Pancreas (tissue), 10 donors: Measurements from ENCODE around the gene NIN. TPM values are rescaled to one million over a fixed set of nuclear protein-coding genes. Genes with fewer than 3 reads are reported as not detected.

Experiments
- ATAC-seq, 4 donors: fragments of 200-7000 bp; cut with Tn5 transposase; one replicate each; pipeline versions ENCODE4 v1.8.0 to v1.9.1; 2020; ENCODE audit warnings: mild to moderate bottlenecking in 4 of 4, moderate library complexity in 4 of 4
- DNase-seq, 6 donors: peaks; one replicate each; pipeline ENCODE4 v3.0.0-alpha.2; 2020
- FAIRE-seq: peaks from 2 replicates; lab custom pipeline; 2012; peaks lifted over from hg19 to GRCh38; lab: Jason Lieb, UNC
- H3K27ac ChIP-seq, 4 donors: fragments of 200-600 bp; sonication (generic); 1 replicate in 3 of 4; 2 replicates in 1 of 4; pipeline versions ENCODE4 v1.5.0 to v1.8.0; 2020
- H3K27me3 ChIP-seq, 4 donors: fragments of 200-600 bp; one replicate each; pipeline ENCODE4 v1.8.0; 2021
- H3K36me3 ChIP-seq, 3 donors: fragments of 200-600 bp; sonication (generic) in 1 of 3; one replicate each; pipeline versions ENCODE4 v1.5.0 to v1.8.0; 2020 to 2021
- H3K4me1 ChIP-seq, 3 donors: fragments of 200-600 bp; one replicate each; pipeline ENCODE4 v1.8.0; 2021
- H3K4me3 ChIP-seq, 4 donors: fragments of 200-600 bp; sonication (generic) in 2 of 4; one replicate each; pipeline versions ENCODE4 v1.5.0 to v1.8.0; 2020 to 2021
- H3K9me3 ChIP-seq, 4 donors: fragments of 200-600 bp; one replicate each; pipeline ENCODE4 v1.8.0; 2021
- CTCF ChIP-seq, 4 donors: fragments of 200-600 bp; sonication (generic) in 3 of 4; IDR thresholded peaks; one replicate each; pipeline versions ENCODE4 v1.5.0 to v1.8.0; 2021; ENCODE audit warnings: antibody characterized with exemption in 4 of 4
- whole genome bisulfite sequencing, 2 donors: extraction: QIAGEN DNeasy Blood & Tissue Kit; methylation state at CpG; one replicate each; pipeline ENCODE4 v1.1.7; 2013; 5-methylcytosine and 5-hydroxymethylcytosine counted together
- intact Hi-C, 3 donors: fragments of 100-400 bp; cut with DNase I; formaldehyde crosslinking; loops; one replicate each; pipeline versions ENCODE4 v1.11.1 to v1.14.2; 2022
- polyA plus RNA-seq, 2 donors: library from polyadenylated mRNA; stranded (reverse); fragments of 200-250 nt; gene quantifications; one replicate each; pipeline ENCODE4 v1.2.3, GENCODE V29; 2013
- total RNA-seq, 6 donors: library from RNA; stranded (reverse); fragmentation: NEBNext Ultra II Directional in 4 of 6; extraction: Animal tissue kit (Norgen Biotek cat#: 25700) in 4 of 6; gene quantifications; one replicate each; pipeline versions ENCODE4 v1.2.1 to v1.2.4, GENCODE V29; 2021 to 2023
- donor health status: healthy with polysubstance abuse.
- donor health status: DM: no; HTN: no; CAD: no; lungs with moderate emphysema.
- donor health status: DM: no; HTN: no; CAD: no.
- donor health status: control.
- donor health status: control.
- donor health status: Bipolar disorder and iron deficiency.
- donor health status: DM: yes; HTN: yes; CAD: no.
- donor health status: DM: no; HTN: no; CAD: no.
- donor health status: DM: no; HTN: no; CAD: no.
- donor health status: DM: yes; HTN: yes; CAD: no.

The NIN gene
- total and polyA plus RNA-seq, 8 donors, result 3.1 to 17.9 (median 8.5) TPM

GRCh38 chr14:50792634-50793068 lies 38.3 kb downstream of the NIN start:
- H3K4me1 ChIP-seq, result no peaks in the 10 kb centered on the region
- DNase-seq (no peak), FAIRE-seq (no peak), ATAC-seq (no peak)
- H3K36me3 ChIP-seq, result no peaks in the 10 kb centered on the region
- no peaks in the 10 kb centered on the region for H3K27me3 ChIP-seq
- H3K9me3 ChIP-seq, result no peaks in the 10 kb centered on the region
- TF ChIP-seq CTCF (IDR thresholded peaks at IDR 0.05), result no peak
- intact Hi-C loops, result no loop called here
- WGBS, 2 donors, result 96 to 97% methylated on average over 14 of the region's 14 CpGs
- H3K4me3 ChIP-seq, result no peak overlapping the region
- H3K27ac ChIP-seq, result no peak overlapping the region

- DNase-seq (no peak), FAIRE-seq (no peak), ATAC-seq (no peak)
- no peak overlapping the region for H3K4me3 ChIP-seq
- H3K9me3 ChIP-seq, result no peaks in the 10 kb centered on the region
- H3K4me1 ChIP-seq, result peaks cover 0 to 3% (median 0%) of the 10 kb centered on the region in 3 donors
- 76 to 78% methylated on average over 6 of the region's 6 CpGs for WGBS, 2 donors
- H3K27ac ChIP-seq, result no peak overlapping the region
- no peaks in the 10 kb centered on the region for H3K27me3 ChIP-seq
- intact Hi-C loops, result no loop called here
- TF ChIP-seq CTCF (IDR thresholded peaks at IDR 0.05), result no peak
- H3K36me3 ChIP-seq, result no peaks in the 10 kb centered on the region
These were observed 38.9 kb downstream of the NIN start for GRCh38 chr14:50792051-50792477.

GRCh38 chr14:50791201-50791600 lies 39.8 kb downstream of the NIN start:
- FAIRE-seq, result no peak
- Histone ChIP-seq H3K4me1 (peaks cover 0 to 4% (median 0%) of the 10 kb centered on the region in 3 donors), H3K4me3 (no peak overlapping the region), H3K27me3 (no peaks in the 10 kb centered on the region), H3K27ac (no peak overlapping the region), H3K9me3 (no peaks in the 10 kb centered on the region), H3K36me3 (no peaks in the 10 kb centered on the region)
- intact Hi-C loops, result no loop called here
- TF ChIP-seq CTCF (IDR thresholded peaks at IDR 0.05), result no peak
- DNase-seq, result no peak
- 95 to 98% methylated on average over 3 of the region's 3 CpGs for WGBS, 2 donors
- ATAC-seq, result no peak

- Histone ChIP-seq H3K27ac (no peak overlapping the region), H3K27me3 (no peaks in the 10 kb centered on the region), H3K9me3 (no peaks in the 10 kb centered on the region), H3K4me1 (peaks cover 0 to 4% (median 0%) of the 10 kb centered on the region in 3 donors), H3K36me3 (no peaks in the 10 kb centered on the region), H3K4me3 (no peak overlapping the region)
- no peak for TF ChIP-seq CTCF (IDR thresholded peaks at IDR 0.05)
- 62 to 71% methylated on average over 2 of the region's 2 CpGs for WGBS, 2 donors
- no peak for FAIRE-seq
- ATAC-seq, result no peak
- no peak for DNase-seq
- intact Hi-C loops, result no loop called here
These were observed 40.4 kb downstream of the NIN start for GRCh38 chr14:50790589-50790988.

- H3K9me3 ChIP-seq, result no peaks in the 10 kb centered on the region
- peaks cover 0 to 4% (median 0%) of the 10 kb centered on the region in 3 donors for H3K4me1 ChIP-seq
- ATAC-seq (no peak), DNase-seq (no peak), FAIRE-seq (no peak)
- intact Hi-C loops, result loop anchor here in 1 of 3 donors (10.0 kb wide), 1 partner anchor 48 kb away; the partner anchor contains the start of gene NIN
- H3K4me3 ChIP-seq, result no peak overlapping the region
- no peaks in the 10 kb centered on the region for H3K27me3 ChIP-seq
- H3K36me3 ChIP-seq, result no peaks in the 10 kb centered on the region
- WGBS, 2 donors, result 51 to 57% methylated on average over 3 of the region's 3 CpGs
- no peak overlapping the region for H3K27ac ChIP-seq
- no peak for TF ChIP-seq CTCF (IDR thresholded peaks at IDR 0.05)
These were observed 44.1 kb downstream of the NIN start for GRCh38 chr14:50786751-50787464.
